SIG-M5 treated with dmso at 0.1 percent for 504 hours (cell line): ENCODE measurements around the gene RABL2B.

Experiments used
- DNase-seq: peaks from one replicate; lab custom pipeline; 2025; ENCODE audit not compliant: unreplicated experiment; lab: John Stamatoyannopoulos, UW

Gene RABL2B

GRCh38 chr22:50738649-50739227, 44.7 kb downstream of the RABL2B start:
- DNase-seq: no peak

GRCh38 chr22:50737728-50738648, 45.4 kb downstream of the RABL2B start, which contains the start of gene ACR:
Gene ACR, plus strand, starts transcription at chr22:50738204. Its CDS starts 32 bp downstream, at chr22:50738236.
- DNase-seq: no peak

GRCh38 chr22:50735739-50736030, 47.8 kb downstream of the RABL2B start:
- DNase-seq: no peak

- DNase-seq: no peak
Measured at GRCh38 chr22:50734986-50735738, 48.3 kb downstream of the RABL2B start.

- DNase-seq: no peak
Measured at GRCh38 chr22:50734343-50734771, 49.1 kb downstream of the RABL2B start.

- DNase-seq: no peak
Measured at GRCh38 chr22:50733521-50734342, 49.7 kb downstream of the RABL2B start.

- DNase-seq: no peak
Measured at GRCh38 chr22:50732681-50733080, 50.8 kb downstream of the RABL2B start.

- DNase-seq: peak; percentile 53
Measured at GRCh38 chr22:50731811-50732624, 51.4 kb downstream of the RABL2B start.

- DNase-seq: no peak
Measured at GRCh38 chr22:50730941-50731661, 52.3 kb downstream of the RABL2B start.

- DNase-seq: no peak
Measured at GRCh38 chr22:50730013-50730891, 53.2 kb downstream of the RABL2B start.

GRCh38 chr22:50729391-50730012, 53.9 kb downstream of the RABL2B start:
- no peak for DNase-seq

GRCh38 chr22:50728523-50728931, 54.9 kb downstream of the RABL2B start:
- DNase-seq: no peak

GRCh38 chr22:50727678-50728522, 55.5 kb downstream of the RABL2B start:
- no peak for DNase-seq

GRCh38 chr22:50726643-50727340, 56.6 kb downstream of the RABL2B start:
- DNase-seq: no peak

- no peak for DNase-seq
Measured at GRCh38 chr22:50725597-50725996, 57.8 kb downstream of the RABL2B start.

GRCh38 chr22:50724616-50725015, 58.8 kb downstream of the RABL2B start:
- DNase-seq: no peak
